IMR-90 (cell line): ENCODE measurements around the gene RNF212. TPM values are rescaled to one million over a fixed set of nuclear protein-coding genes. Genes with fewer than 3 reads are reported as not detected.

ENCODE experiments used
- ATAC-seq: fragments of 200-7000 bp; cut with Tn5 transposase; 2 replicates; pipeline ENCODE4 v1.9.1; 2020; ENCODE audit warnings: low read depth, mild to moderate bottlenecking, moderate library complexity
- BruUV-seq: library from RNA; stranded (reverse); fragments of 400-500 nt; replicated peaks from 2 replicates; lab custom pipeline; 2021; lab: Mats Ljungman, UMichigan
- CTCF ChIA-PET: fragments of 300-600 bp; formaldehyde crosslinking; extraction: SDS; loops from one replicate; lab custom pipeline; 2021; ENCODE audit warnings: antibody characterized with exemption; lab: Yijun Ruan, JAX
- POLR2A ChIA-PET: fragments of 300-600 bp; sonication (Branson Sonifier 250); formaldehyde crosslinking; loops from one replicate; lab custom pipeline; 2022; ENCODE audit warnings: antibody characterized with exemption; ENCODE audit not compliant: unreplicated experiment; lab: Charles Lee
- DNase-seq: peaks from one replicate; pipeline ENCODE4 v3.0.0; 2013
- H2AFZ ChIP-seq: replicated peaks from 2 replicates; pipeline ENCODE3; 2013; ENCODE audit warnings: low read length, mild to moderate bottlenecking; ENCODE audit not compliant: poor library complexity
- H2AK5ac ChIP-seq: 2 replicates; pipeline ENCODE4 v1.6.1; 2013; ENCODE audit warnings: low read depth, low read length, inconsistent platforms
- H2AK9ac ChIP-seq: replicated peaks from 2 replicates; pipeline ENCODE3; 2013; ENCODE audit warnings: mild to moderate bottlenecking, low read depth, low read length, moderate library complexity; ENCODE audit not compliant: poor library complexity
- H2BK120ac ChIP-seq: 2 replicates; pipeline ENCODE4 v1.6.1; 2013; ENCODE audit warnings: low read depth, low read length, inconsistent platforms
- H2BK15ac ChIP-seq: 3 replicates; pipeline ENCODE4 v1.6.1; 2013; ENCODE audit warnings: low read depth, low read length, inconsistent platforms
- H2BK20ac ChIP-seq: 2 replicates; pipeline ENCODE4 v1.6.1; 2013; ENCODE audit warnings: low read depth, mild to moderate bottlenecking, inconsistent platforms, low read length, moderate library complexity
- H2BK5ac ChIP-seq: 2 replicates; pipeline ENCODE4 v1.6.1; 2013; ENCODE audit warnings: mild to moderate bottlenecking, low read depth, low read length, inconsistent platforms; ENCODE audit not compliant: poor library complexity, severe bottlenecking
- H3K14ac ChIP-seq: replicated peaks from 2 replicates; pipeline ENCODE4 v1.6.1; 2013; ENCODE audit warnings: low read depth, low read length, inconsistent platforms
- H3K18ac ChIP-seq: 2 replicates; pipeline ENCODE4 v1.6.1; 2013; ENCODE audit warnings: low read depth, low read length, control low read depth
- H3K23ac ChIP-seq: 2 replicates; pipeline ENCODE4 v1.6.1; 2013; ENCODE audit warnings: low read depth, low read length, inconsistent platforms
- H3K27ac ChIP-seq: 2 replicates; pipeline ENCODE4 v1.5.1; 2013; ENCODE audit warnings: mild to moderate bottlenecking, control low read depth, low read length; ENCODE audit not compliant: insufficient read depth
- H3K27me3 ChIP-seq: 2 replicates; pipeline ENCODE4 v1.6.1; 2013; ENCODE audit warnings: low read length; ENCODE audit not compliant: control insufficient read depth, insufficient read depth
- H3K36me3 ChIP-seq: 2 replicates; pipeline ENCODE4 v1.6.1; 2013; ENCODE audit warnings: low read length, mixed read lengths; ENCODE audit not compliant: control insufficient read depth, insufficient read depth
- H3K4ac ChIP-seq: 2 replicates; pipeline ENCODE4 v1.6.1; 2013; ENCODE audit warnings: low read depth, low read length, inconsistent platforms
- H3K4me1 ChIP-seq: 2 replicates; pipeline ENCODE4 v1.6.1; 2013; ENCODE audit warnings: low read length, mixed read lengths; ENCODE audit not compliant: control insufficient read depth, insufficient read depth
- H3K4me2 ChIP-seq: 2 replicates; pipeline ENCODE4 v1.6.1; 2013; ENCODE audit warnings: low read depth, mild to moderate bottlenecking, control low read depth, low read length, moderate library complexity
- H3K4me3 ChIP-seq: 2 replicates; pipeline ENCODE4 v1.5.1; 2013; ENCODE audit warnings: low read depth, mild to moderate bottlenecking, control low read depth, low read length, moderate library complexity; ENCODE audit not compliant: insufficient read depth
- H3K56ac ChIP-seq: 2 replicates; pipeline ENCODE4 v1.6.1; 2013; ENCODE audit warnings: low read length, inconsistent platforms; ENCODE audit not compliant: insufficient read depth; ENCODE audit errors: extremely low read depth
- H3K79me1 ChIP-seq, 2 experiments: 2 replicates each; pipeline ENCODE4 v1.6.1; 2013; ENCODE audit warnings: low read length in 2 of 2, inconsistent platforms in 1 of 2, low read depth in 1 of 2
- H3K9ac ChIP-seq: 2 replicates; pipeline ENCODE4 v1.6.1; 2013; ENCODE audit warnings: low read depth, low read length, control low read depth
- H3K9me1 ChIP-seq: 2 replicates; pipeline ENCODE4 v1.6.1; 2013; ENCODE audit warnings: low read length, inconsistent platforms; ENCODE audit not compliant: insufficient read depth
- H3K9me3 ChIP-seq: 2 replicates; pipeline ENCODE4 v1.6.1; 2013; ENCODE audit warnings: low read length; ENCODE audit not compliant: control insufficient read depth, insufficient read depth
- H4K20me1 ChIP-seq: 2 replicates; pipeline ENCODE4 v1.6.1; 2013; ENCODE audit warnings: low read length, inconsistent platforms; ENCODE audit not compliant: insufficient read depth
- H4K5ac ChIP-seq: 2 replicates; pipeline ENCODE4 v1.6.1; 2013; ENCODE audit warnings: mild to moderate bottlenecking, low read depth, low read length, control low read depth
- H4K8ac ChIP-seq, 2 experiments: 2 replicates each; pipeline ENCODE4 v1.6.1; 2013; ENCODE audit warnings: low read depth in 2 of 2, low read length in 2 of 2, control low read depth in 1 of 2, inconsistent platforms in 1 of 2
- H4K91ac ChIP-seq: 2 replicates; pipeline ENCODE4 v1.6.1; 2013; ENCODE audit warnings: low read depth, low read length, inconsistent platforms; ENCODE audit not compliant: insufficient read depth
- CEBPB ChIP-seq: IDR thresholded peaks from 2 replicates; pipeline ENCODE4 v1.6.1; 2012; ENCODE audit warnings: low read depth, low read length, improper control_type of control experiment
- FOS ChIP-seq: fragments of 150-350 bp; IDR thresholded peaks from 2 replicates; pipeline ENCODE4 v1.6.1; 2016; ENCODE audit warnings: low read depth, low read length
- RFX5 ChIP-seq: IDR thresholded peaks from 2 replicates; pipeline ENCODE4 v1.8.0; 2012; ENCODE audit warnings: low read depth, mild to moderate bottlenecking, low read length, moderate library complexity
- WGBS, 2 experiments: methylation state at CpG; one replicate each; pipeline versions ENCODE4 v1.1.5 to v1.1.7; 2013; ENCODE audit warnings: missing lambda C conversion rate in 2 of 2; ENCODE audit not compliant: insufficient read length in 1 of 2; ENCODE audit errors: extremely low coverage in 2 of 2; 5-methylcytosine and 5-hydroxymethylcytosine counted together
- dilution Hi-C: fragments of 300-500 bp; cut with HindIII; formaldehyde crosslinking; loops from one replicate; pipeline ENCODE4 v1.14.3; 2018; ENCODE audit warnings: low sequenced_read_pairs; ENCODE audit not compliant: unreplicated experiment
- in situ Hi-C: fragments of 300-500 bp; cut with MboI; formaldehyde crosslinking; loops from 3 replicates; pipeline ENCODE4 v1.14.3; 2019; ENCODE audit warnings: low sequenced_read_pairs, inconsistent platforms, mixed read lengths
- intact Hi-C: fragments of 100-400 bp; cut with micrococcal nuclease; formaldehyde crosslinking; loops from 2 replicates; pipeline ENCODE4 v1.10.0; 2022
- polyA plus RNA-seq, 3 experiments: library from polyadenylated mRNA; depleted of rRNA; stranded (reverse); fragments of >200 nt; gene quantifications; 2 replicates each; pipeline ENCODE4 v1.2.3, GENCODE V29; 2012; ENCODE audit warnings: low replicate concordance in 1 of 3
- total RNA-seq: library from RNA; depleted of rRNA; stranded (reverse); fragments of >200 nt; gene quantifications from 2 replicates; pipeline ENCODE4 v1.2.3, GENCODE V29; 2012

The RNF212 gene
- total and polyA plus RNA-seq, 2 of the 4 experiments (the other 2 are of a cell fraction), result under 0.01 to 0.51 TPM

- H2BK5ac ChIP-seq, result no peak overlapping the region
- no peak overlapping the region for H2AFZ ChIP-seq
- H3K56ac ChIP-seq, result no peak overlapping the region
- H4K20me1 ChIP-seq, result no peaks in the 10 kb centered on the region
- ATAC-seq, result no peak
- no peak overlapping the region for H2AK9ac ChIP-seq
- no peaks in the 10 kb centered on the region for H3K36me3 ChIP-seq
- H3K79me1 ChIP-seq, result no peaks in the 10 kb centered on the region
- 80% methylated on average over 3 of the region's 10 CpGs; no CpG with 5 or more reads in 1 of the 2 experiments for whole genome bisulfite sequencing, 2 experiments
- no peak overlapping the region for H3K9ac ChIP-seq
- no peak overlapping the region for H4K5ac ChIP-seq
- H4K91ac ChIP-seq, result no peak overlapping the region
- no peak overlapping the region for H3K14ac ChIP-seq
- no peak overlapping the region for H3K4me2 ChIP-seq
- H3K9me3 ChIP-seq, result no peaks in the 10 kb centered on the region
- no peak overlapping the region for H3K4me3 ChIP-seq
- no peak overlapping the region for H2BK15ac ChIP-seq
- no peak overlapping the region for H3K4ac ChIP-seq
- ChIA-PET CTCF (no interaction called here), POLR2A (no interaction called here)
- no peak overlapping the region for H2BK120ac ChIP-seq
- in situ Hi-C loops, result no loop called here
- H3K9me1 ChIP-seq, result no peaks in the 10 kb centered on the region
- BruUV-seq, result no TSS peak
- TF ChIP-seq CEBPB, result no peak
- TF ChIP-seq FOS, result no peak
- no peak for TF ChIP-seq RFX5
- no peak overlapping the region for H4K8ac ChIP-seq
- H3K27me3 ChIP-seq, result peaks cover 29% of the 10 kb centered on the region
- intact Hi-C loops, result no loop called here
- H3K23ac ChIP-seq, result no peak overlapping the region
- no peak overlapping the region for H2AK5ac ChIP-seq
- H3K4me1 ChIP-seq, result no peaks in the 10 kb centered on the region
- no peak for DNase-seq
- dilution Hi-C loops, result no loop called here
- H3K18ac ChIP-seq, result no peak overlapping the region
- no peak overlapping the region for H2BK20ac ChIP-seq
- H3K27ac ChIP-seq, result no peak overlapping the region
Observed at GRCh38 chr4:1105662-1106061, 7.7 kb downstream of the RNF212 start.
